GM18867 (cell line): ENCODE data around the gene LAMC1.

Experiments
- ATAC-seq: cut with Tn5 transposase; IDR thresholded peaks from one replicate; pipeline ENCODE4 v1.9.1; 2021; ENCODE audit warnings: mild to moderate bottlenecking, moderate library complexity; ENCODE audit not compliant: unreplicated experiment

Gene LAMC1

GRCh38 chr1:183019860-183020259, 3.4 kb upstream of the LAMC1 start:
- no peak for ATAC-seq

DNA sequence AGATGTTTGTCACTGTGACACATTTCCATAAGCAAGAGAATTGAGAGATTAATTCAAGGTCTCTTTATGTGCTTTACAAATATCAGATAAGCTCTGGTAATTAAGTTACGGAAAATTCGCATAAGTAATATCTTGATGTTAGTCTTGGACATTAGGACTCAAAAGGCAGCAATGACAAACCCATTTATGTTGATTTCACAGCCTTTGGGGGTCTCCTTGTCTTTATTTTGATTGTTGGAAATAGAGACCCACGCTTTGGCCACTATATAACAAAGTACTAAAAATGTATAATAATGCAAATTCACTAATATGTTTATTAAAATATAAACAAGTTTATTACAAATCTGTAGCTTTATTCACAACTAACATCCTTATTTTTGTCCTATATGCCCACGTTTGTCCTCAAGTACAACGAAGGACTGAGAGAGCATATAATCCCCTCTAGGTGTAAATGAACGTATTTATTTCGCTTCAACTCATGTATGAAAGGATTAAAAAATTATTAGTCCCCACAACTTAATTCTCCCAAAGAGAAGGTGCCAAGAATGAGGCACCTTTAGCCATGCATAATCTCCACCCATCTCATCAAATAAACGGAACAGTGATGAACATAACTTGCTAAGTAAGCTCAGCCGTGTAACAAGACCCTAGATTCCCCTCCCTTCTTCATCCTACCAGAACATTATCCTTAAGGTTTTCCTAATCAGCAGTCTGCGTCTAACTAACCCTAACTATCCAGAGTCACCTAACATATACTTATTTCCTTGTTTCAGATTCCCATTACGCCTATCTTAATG, 1.6 kb upstream of the LAMC1 start:
- no peak for ATAC-seq

GRCh38 chr1:183022202-183023145, 746 bp upstream of the LAMC1 start:
- ATAC-seq: peak; percentile 32

GRCh38 chr1:183023601-183024316, 539 bp downstream of the LAMC1 start:
- peak; percentile 70 for ATAC-seq

DNA sequence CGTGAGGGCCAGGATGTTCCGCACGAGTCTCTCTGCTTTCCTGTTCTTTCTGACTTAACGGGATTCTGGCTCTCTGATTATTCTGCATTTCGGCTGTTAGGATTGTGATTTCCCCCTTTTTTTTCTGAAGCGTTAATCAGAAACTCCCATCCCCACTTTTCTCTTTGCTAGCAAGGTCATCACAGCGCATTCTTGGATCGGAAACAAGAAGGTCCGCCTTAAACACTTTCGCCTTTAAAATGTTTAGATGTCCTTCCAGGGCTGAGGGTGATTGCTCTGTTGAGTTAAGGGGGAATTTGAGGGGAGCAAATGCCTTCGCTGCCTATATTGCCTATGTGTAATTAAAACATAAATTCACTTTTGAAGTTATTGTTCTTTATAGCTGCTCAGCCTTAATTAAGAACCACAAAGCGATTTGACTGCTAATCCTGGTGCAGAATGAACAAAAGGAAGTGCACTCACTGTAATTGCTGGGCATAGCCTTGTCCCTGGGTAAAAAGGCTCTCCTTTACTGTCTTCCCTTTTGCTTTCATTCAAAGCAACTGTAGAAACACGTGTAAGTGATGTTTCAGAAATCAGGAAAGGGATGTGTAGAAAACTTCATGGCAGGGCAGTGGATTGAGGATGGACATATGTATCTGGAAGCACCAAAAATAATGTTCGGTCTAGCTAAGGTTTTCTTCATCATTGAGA, 1.2 kb downstream of the LAMC1 start:
- ATAC-seq: no peak

GRCh38 chr1:183025010-183025337, 1.8 kb downstream of the LAMC1 start:
- ATAC-seq: no peak

GRCh38 chr1:183025782-183026774, 2.9 kb downstream of the LAMC1 start:
- ATAC-seq: no peak

DNA sequence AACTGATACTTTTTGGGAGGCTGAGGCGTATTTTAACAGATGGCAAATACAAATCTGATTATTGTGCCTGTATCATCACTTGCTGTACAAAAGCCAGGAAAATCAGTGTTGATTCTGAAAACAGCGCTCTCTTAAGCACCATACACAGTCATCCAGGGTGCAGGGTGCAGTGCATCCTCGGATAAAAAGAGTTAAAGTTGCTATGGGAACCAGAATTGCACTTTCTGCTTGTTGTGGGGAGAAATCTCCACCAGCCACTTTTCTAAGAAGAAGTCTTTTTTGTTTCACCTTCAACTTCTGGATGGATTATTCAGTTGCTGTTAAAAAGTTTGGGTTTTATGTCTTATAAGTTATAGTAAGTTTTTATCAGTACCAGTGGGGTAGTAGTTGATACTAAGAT, 3.8 kb downstream of the LAMC1 start:
- no peak for ATAC-seq

- ATAC-seq: no peak
These were observed 4.6 kb downstream of the LAMC1 start for GRCh38 chr1:183027791-183028190.

DNA sequence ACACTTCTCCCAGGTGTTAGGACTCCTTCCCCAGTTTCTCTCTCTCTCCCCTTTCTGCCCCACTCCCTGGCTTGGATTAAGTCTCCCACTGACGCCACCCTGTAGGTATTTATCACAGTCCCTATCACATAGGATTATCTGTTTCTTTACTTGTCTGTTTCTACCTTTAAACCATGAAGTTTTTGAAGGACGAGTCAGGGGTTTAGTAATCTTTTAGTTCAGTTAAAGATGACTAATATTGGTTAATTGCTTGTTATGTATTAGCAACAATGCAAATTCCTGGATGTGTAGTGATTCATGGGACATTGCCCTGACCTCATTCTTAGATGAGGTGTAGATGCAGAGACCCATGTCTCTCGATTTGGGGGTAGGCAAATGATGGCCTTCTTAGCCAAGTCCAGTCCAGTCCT, 6.4 kb downstream of the LAMC1 start:
- no peak for ATAC-seq

DNA sequence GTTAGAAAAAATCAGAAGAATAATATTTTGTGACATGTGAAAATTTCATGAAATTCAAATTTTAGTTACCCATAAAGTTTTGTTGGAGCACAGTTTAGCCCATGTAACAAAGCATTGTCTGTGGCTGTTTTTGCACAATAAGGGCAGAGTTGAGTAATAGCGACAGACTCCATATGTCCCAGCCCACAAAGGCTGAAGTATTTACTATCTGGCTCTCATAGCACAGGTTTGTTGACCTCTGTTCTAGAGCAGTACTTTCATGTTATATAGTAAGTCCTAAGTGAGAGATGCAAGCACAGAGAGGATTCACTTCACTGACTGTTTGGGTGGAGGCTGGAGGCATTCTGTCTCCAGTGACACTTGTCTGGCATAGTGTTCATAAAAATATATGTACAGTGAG, 6.8 kb downstream of the LAMC1 start:
- no peak for ATAC-seq

- no peak for ATAC-seq
These were observed 9.1 kb downstream of the LAMC1 start for GRCh38 chr1:183032122-183032921.

DNA sequence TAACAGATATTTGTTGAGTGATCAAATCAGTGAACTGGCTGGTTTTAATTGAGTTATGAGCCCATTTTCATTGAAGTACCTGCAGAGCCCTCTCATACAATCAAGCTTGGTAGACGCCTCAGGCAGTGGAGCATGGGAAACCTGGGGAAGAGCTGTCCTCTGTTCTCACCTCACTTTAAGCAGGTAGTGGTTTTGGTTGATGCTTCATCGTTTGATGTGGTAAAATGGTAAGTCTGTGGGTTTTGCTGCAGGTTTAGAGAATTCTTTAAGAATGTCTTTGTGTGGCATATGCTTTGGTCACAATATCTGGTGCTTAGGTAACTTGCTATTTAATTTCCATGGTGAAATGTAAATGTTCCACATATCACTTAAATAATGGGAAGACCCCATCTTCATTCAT, 10.0 kb downstream of the LAMC1 start:
- peak; percentile 53 for ATAC-seq

DNA sequence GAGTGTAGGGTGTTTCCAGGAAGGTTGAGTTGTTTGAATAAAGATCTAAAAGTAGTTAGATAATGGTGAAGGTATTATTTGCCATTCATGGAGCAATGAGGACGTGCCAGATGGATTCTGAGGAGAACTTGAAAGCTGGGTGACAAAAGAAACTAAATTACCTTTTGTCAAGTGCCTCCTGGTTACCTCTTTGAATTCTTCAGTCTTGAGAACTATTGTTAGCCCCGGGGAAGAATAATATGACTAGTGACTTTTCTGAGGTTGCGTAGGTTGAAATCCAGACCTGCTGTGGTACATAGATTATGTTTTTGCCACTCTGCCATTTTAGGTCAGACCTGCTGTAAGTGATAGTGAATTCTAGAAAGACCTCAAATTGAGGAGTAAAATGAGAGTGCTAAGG, 11.5 kb downstream of the LAMC1 start:
- ATAC-seq: no peak

GRCh38 chr1:183038333-183038866, 15.2 kb downstream of the LAMC1 start:
- ATAC-seq: no peak

DNA sequence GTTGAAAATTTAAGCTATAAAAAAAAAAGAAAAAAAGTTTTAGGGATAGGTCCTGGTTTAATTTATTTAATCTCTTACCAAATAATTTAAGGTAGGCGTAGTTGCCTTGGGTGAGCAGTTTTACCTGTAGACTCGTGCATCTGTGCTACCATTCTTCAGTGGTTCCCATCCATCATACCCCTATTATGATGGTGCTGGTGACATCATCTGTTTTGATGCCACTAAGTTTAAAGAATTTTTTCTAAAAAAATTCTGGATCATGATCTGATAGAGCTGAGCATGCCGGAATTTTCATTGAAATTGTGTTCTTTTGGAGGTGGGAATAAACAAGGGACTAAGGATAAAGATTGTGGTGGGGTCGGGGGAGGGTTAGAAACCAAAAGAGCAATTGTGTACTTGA, 15.7 kb downstream of the LAMC1 start:
- no peak for ATAC-seq

DNA sequence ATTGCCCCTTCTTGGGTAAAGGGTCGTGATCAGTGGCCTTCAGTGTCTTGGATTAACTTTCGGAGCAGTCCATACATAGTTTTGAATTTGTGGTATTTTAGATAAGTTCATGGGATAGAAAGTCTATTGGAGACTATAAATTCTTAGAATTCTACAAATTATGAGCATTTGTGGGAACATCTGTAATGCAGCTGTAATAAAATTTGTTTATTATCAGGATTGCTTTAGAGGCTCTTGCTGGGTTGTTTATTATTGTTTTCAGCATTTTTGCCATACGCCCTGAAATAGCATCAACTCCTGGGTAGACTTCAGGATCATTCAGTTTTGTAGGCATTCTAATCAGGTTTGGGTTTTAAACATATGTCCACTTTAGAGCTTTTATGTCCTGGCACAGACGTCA, 16.1 kb downstream of the LAMC1 start:
- no peak for ATAC-seq

DNA sequence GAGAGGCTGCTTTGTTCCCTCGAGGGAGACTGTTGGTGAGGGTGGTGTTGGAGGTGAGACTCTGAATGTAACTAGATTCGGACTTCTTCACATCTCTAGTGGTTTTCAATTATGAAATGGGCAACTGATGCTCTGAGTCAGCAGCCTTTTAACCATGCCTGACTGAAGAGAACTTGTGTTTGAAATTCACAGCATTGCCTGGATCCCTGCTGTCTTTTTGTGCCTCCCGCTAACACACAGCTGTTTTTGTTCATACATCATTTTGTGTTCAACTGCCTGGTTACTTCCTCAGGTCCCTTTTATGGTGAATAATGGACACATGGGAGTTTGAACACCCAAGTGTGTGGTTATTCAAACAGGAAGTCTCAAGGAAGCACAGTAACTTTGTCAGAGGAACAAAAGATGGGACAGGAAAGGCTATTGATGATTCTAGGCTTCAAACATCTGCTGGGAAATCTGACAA, 16.8 kb downstream of the LAMC1 start:
- peak; percentile 66 for ATAC-seq
